HG02884 (cell line): ENCODE data around the gene SH3PXD2A.

Experiments used
- ATAC-seq: cut with Tn5 transposase; IDR thresholded peaks from one replicate; pipeline ENCODE4 v1.9.1; 2021; ENCODE audit warnings: mild to moderate bottlenecking, moderate library complexity; ENCODE audit not compliant: unreplicated experiment

SH3PXD2A gene

GRCh38 chr10:103572347-103573204 lies 282.8 kb downstream of the SH3PXD2A start:
- no peak for ATAC-seq

DNA sequence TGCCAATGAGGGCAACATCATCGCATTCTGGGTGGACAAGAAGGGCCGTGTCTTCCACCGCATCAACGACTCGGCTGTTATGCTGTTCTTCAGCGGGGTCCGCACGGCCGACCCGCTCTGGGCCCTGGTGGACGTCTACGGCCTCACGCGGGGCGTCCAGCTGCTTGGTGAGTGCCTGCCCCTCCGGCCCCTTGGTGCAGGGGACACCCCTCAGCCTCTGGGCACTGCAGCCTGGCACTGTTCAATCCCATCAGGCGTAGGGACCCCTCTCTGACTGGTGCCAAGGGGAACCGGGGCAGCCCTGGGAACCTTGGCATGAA lies 283.8 kb downstream of the SH3PXD2A start:
- no peak for ATAC-seq

GRCh38 chr10:103570844-103571655 lies 284.3 kb downstream of the SH3PXD2A start:
- ATAC-seq = no peak

- ATAC-seq = no peak
Measured at GRCh38 chr10:103569896-103570295, 285.5 kb downstream of the SH3PXD2A start.

- ATAC-seq = no peak
Measured at GRCh38 chr10:103568505-103568904, 286.9 kb downstream of the SH3PXD2A start.

GRCh38 chr10:103566536-103566935 lies 288.8 kb downstream of the SH3PXD2A start:
- no peak for ATAC-seq

GRCh38 chr10:103564776-103565520 lies 290.4 kb downstream of the SH3PXD2A start:
- ATAC-seq = no peak

GRCh38 chr10:103564116-103564501 lies 291.3 kb downstream of the SH3PXD2A start:
- ATAC-seq = no peak

DNA sequence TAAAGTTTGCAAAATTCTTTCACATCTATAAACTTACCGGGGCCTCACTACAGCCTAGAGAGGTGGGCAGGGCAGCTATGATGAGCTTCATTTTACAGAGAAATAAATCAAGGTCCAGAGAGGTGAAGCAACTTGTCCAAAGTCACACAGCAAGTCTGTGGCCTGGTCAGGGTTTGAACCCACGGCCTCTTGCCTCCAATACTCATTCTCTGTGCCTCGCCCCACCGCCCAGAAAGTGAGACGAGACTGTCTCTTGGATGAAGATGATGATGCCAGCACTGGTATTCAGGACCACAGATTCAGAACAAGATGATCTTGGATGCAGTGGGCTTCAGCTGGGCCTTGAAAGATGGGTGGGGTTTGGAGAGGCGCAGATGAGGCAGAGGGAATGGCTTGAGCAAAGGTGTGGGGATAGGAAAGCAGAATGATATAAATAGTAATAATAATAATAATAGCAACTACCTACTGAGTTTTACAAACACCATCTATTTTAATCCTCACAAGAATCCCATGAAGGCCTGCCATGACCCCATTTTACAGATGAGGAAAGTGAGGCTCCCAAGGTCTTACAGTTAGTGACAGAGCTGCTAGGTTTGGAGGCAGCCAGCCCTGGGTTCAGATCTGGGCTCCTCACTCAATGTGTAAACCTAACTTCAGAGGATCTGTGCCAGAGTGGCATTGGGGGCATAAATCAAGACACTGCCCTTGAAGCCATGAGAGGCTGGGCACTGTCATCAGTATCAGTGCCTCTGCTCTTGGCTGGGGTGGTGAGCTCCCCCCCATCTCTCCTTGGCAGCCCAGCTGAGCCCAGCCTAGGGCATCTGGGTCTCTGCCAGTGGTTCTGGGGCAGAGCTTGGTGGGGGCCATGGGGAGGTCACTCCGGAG lies 291.9 kb downstream of the SH3PXD2A start:
- ATAC-seq = no peak

- no peak for ATAC-seq
Measured at GRCh38 chr10:103562383-103562782, 293.0 kb downstream of the SH3PXD2A start.

GRCh38 chr10:103560886-103561285 lies 294.5 kb downstream of the SH3PXD2A start:
- no peak for ATAC-seq

DNA sequence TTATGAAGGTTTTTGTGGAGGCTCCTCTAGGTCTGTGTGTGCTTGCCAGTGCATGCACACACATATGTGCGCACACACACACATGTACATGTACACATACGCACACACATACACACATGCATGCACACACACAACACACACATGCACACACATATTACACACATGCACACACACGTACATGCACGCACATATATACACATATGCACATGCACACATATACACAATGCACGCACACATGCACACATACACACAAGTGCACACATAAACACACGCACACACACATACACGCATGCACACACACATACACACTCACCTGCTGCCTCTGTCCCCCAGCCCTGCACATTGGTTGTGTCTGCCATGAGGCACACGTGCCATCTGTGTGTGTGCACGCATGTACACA lies 295.6 kb downstream of the SH3PXD2A start:
- no peak for ATAC-seq

- no peak for ATAC-seq
Measured at GRCh38 chr10:103558911-103559310, 296.5 kb downstream of the SH3PXD2A start.

DNA sequence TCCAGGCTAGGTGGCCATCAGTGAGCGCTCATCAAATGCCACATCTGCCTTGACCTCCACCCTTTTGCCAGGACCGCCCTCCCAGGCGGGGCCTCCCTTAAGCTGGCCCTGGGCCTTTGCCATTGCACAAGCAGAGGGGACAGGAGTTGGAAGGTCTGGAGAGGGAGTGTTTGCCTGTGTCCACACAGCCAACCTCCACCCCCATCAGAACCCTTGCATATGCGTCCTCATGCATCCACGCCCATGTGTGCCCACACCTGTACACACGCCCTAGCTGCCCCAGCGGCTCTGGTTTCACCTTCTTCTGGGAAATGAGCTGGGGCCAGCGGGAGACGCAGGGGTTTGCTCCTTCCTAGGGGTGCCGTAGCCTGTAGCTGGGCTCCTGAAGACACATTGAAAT lies 297.9 kb downstream of the SH3PXD2A start:
- no peak for ATAC-seq

DNA sequence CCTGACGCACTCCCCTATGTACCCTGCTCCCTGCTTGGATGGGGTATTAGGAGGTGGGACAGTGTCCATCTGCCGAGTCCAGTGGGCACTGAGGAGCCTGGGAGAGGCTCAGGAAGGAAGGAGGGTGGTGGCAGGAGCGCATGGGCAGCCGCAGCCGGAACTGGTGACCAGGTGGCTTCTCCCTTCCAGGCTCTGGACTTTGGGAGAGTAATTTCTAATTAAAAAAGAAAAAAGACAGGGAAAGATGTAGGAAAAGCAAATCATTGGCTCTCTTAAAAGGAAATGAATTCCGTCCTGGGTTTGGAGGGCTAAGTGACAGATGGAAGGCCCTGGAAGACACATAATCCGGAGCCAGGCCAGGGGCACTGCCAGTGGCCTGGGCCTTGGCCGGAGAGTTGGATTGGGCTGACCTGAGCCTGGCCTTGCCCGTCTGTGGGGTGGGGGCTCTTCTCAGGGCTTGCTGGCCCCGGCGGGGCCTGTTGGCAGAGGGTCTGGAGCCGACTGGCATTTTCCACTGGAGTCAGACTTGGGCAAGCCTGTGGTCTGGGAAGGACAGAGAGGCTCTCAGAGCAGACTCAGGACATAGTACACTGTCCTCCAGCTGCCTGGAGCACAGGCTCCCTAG lies 298.9 kb downstream of the SH3PXD2A start:
- no peak for ATAC-seq

DNA sequence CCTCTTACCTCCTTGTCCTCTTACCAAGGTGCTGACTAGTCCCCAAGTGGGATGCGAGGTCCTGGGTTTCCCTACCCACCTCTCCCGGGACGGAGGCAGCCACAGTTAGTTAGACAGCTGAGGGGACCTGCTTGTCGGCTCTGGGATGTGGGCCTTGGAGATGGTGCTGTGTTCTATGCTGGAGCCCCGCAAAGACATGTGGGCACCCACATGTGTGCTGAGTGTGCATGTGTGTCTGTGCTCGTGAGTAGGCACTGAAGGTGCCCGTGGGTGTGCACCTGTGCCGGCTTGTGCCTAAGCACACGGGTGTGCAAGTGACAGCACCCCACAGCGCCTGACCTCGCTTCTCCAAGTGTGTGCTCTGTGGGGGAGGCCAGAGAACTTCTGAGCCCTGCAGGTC lies 299.7 kb downstream of the SH3PXD2A start:
- no peak for ATAC-seq

- no peak for ATAC-seq
Measured at GRCh38 chr10:103555325-103555649, 300.1 kb downstream of the SH3PXD2A start.

GRCh38 chr10:103554488-103555324 lies 300.7 kb downstream of the SH3PXD2A start:
- no peak for ATAC-seq

DNA sequence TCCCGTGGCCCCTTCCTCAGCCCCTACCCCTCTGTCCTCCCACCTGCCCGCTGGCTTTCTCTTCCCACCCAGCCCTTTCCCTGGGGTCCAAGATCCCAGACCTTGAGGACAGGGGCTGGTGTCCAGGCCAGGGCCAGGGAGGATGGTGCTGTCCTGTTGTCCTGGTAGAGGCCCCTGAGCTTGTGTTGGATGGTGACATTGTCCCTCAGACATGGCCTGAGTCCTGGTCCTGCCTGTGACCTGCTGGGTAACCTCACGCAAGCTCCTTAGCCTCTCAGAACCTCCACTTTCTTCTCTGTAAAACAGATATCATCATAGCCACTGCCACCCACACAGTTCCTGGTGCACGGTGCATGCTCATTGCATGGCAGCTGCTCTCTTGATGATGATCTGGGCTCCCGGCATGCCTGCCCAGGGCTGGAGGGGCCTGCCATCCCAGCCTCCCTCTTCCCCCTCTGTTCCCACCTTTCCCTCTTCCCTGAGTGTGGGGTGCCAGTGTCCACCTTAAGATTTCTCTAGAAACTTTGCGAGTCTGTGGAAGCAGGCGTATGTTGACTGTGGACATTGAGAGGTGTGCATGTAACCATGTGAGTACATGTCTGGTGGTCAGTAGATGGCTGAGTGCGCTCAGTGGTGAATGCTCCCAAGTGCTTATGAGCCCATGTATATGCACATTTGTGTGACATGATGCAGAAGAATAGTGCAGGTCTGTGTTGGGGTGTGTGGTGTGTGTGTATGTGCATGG lies 301.5 kb downstream of the SH3PXD2A start:
- no peak for ATAC-seq
